ENCODE measurements around the gene RNF123.

The RNF123 gene

GRCh38 chr3:49659756-49660155 lies 29.6 kb upstream of the RNF123 start:
- DNase-seq, result no peak

DNA sequence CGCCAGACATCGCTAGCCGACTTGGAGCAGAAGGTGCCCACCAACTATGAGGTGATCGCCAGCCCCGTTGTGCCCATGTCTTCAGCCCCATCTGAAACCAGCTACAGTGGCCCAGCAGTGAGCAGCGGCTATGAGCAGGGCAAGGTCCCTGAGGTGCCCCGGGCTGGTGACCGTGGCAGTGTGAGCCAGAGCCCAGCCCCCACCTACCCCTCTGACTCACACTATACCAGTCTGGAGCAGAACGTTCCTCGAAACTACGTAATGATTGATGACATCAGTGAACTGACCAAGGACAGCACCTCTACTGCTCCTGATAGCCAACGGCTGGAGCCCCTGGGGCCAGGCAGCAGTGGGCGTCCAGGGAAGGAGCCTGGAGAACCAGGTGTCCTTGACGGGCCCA lies 28.1 kb upstream of the RNF123 start:
- no peak for DNase-seq

DNA sequence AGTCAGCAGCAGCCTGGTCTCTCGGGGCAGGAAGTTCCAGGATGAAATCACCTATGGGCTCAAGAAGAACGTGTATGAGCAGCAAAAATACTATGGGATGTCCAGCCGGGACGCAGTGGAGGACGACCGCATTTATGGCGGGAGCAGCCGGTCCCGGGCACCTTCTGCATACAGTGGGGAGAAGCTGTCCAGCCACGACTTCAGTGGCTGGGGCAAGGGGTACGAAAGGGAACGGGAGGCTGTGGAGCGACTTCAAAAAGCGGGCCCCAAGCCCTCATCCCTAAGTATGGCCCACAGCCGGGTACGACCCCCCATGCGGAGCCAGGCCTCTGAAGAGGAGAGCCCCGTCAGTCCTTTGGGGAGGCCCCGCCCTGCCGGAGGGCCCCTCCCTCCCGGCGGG lies 27.3 kb upstream of the RNF123 start:
- no peak for DNase-seq

- DNase-seq, result no peak
Observed at GRCh38 chr3:49662720-49663413, 26.5 kb upstream of the RNF123 start.

DNA sequence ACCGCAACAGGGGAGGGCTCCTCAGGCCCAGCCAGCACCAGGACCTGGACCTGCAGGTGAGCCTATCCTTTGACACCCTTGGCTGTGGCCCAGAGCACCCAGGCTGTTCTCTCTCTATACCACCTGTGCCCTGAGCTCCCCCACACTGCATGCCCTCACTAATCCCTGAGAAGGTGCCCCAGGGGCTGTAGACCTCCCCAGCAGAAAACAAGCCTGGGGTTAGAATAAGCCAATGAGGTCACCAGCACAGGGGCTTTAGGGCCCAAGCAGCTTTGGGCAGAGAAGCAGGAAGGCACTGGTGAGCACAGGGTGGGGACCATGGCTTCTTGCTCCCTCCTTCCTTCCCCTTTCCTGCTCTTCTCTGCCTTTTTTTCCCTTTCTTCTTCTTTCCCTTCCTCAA lies 25.5 kb upstream of the RNF123 start:
- no peak for DNase-seq

- no peak for DNase-seq
Observed at GRCh38 chr3:49664300-49664699, 25.1 kb upstream of the RNF123 start.

- no peak for DNase-seq
Observed at GRCh38 chr3:49665822-49666519, 23.4 kb upstream of the RNF123 start.

DNA sequence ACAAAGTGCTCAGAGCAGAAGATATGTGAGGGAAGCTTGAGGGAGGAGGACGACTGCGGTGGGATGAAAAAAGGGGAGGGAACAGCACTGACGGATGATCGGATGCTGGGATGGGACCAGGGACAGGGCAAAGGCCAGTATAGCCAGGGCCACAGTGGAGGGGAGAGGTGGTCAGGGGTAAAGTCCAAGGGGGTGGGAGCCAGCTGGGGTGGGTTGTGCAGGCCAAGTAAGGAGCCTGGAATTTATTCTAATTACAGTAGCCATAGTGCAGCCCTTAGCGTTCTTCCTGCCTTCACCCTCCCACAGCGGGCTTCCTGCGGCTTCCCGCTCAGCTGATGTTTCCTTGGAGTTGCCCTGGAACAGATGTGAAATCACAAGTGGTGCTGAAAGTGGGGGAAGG lies 22.8 kb upstream of the RNF123 start:
- no peak for DNase-seq

GRCh38 chr3:49667701-49668413 lies 21.5 kb upstream of the RNF123 start:
- DNase-seq, result no peak

- no peak for DNase-seq
Observed at GRCh38 chr3:49668414-49668797, 21.0 kb upstream of the RNF123 start.

- DNase-seq, result no peak
Observed at GRCh38 chr3:49668861-49669260, 20.5 kb upstream of the RNF123 start.

GRCh38 chr3:49669352-49669751 lies 20.0 kb upstream of the RNF123 start:
- DNase-seq, result no peak

- no peak for DNase-seq
Observed at GRCh38 chr3:49670940-49671290, 18.4 kb upstream of the RNF123 start.

GRCh38 chr3:49671291-49672288 lies 17.8 kb upstream of the RNF123 start:
- DNase-seq, result peak; percentile 68 to 73

GRCh38 chr3:49673121-49673714 lies 16.1 kb upstream of the RNF123 start:
- peak; percentile 15 to 16 for DNase-seq

GRCh38 chr3:49673715-49674496 lies 15.5 kb upstream of the RNF123 start, which contains the start of gene APEH:
Gene APEH (plus strand): TSS chr3:49674351. CDS start chr3:49674402, 51 bp downstream.
- DNase-seq, result peak; percentile 96

- DNase-seq, result no peak
Observed at GRCh38 chr3:49674497-49674983, 14.8 kb upstream of the RNF123 start.

DNA sequence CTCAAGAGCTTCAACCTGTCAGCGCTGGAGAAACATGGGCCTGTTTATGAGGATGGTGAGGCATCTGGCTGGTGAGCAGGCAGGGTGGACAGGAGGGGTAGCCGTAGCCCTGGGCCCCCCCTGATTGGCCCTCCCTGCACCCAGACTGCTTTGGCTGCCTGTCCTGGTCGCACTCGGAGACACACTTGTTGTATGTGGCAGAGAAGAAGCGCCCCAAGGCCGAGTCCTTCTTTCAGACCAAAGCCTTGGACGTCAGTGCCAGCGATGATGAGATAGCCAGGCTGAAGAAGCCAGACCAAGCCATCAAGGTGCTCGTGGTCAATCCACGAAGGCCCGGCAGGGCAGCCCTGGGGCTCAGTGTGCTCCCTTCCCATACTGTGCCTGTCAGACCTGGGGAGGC lies 13.4 kb upstream of the RNF123 start:
- DNase-seq, result no peak

DNA sequence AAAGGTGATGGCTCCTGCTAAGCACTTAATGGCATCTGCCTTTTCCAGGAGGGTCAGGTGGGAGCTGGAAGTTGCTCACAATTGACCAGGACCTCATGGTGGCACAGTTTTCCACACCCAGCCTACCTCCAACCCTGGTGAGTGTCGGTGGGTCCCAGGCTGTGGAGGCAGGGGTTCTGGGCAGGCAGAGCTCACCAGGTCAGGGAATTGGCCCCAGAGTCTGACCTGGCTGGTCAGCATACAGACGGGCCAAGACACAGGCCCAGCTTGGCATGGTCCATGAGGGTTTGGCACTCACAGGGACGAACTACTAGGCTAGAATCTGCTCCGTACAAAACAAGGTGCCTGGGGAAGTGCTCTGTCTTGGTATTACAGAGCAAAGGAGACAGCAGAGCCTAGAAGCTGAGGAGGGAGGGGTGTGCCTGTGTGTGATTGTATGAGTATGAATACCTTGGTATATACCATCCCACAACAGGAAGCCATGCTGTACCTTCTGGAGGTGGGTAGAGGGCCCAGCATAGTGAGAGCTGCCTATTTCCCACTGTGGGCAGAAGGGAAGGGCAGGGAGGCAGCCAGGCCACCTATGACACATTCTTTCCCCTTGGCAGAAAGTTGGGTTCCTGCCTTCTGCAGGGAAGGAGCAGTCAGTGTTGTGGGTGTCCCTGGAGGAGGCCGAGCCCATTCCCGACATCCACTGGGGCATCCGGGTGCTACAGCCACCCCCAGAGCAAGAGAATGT lies 8.7 kb upstream of the RNF123 start:
- DNase-seq, result no peak

GRCh38 chr3:49681232-49681522 lies 8.2 kb upstream of the RNF123 start:
- DNase-seq, result no peak

DNA sequence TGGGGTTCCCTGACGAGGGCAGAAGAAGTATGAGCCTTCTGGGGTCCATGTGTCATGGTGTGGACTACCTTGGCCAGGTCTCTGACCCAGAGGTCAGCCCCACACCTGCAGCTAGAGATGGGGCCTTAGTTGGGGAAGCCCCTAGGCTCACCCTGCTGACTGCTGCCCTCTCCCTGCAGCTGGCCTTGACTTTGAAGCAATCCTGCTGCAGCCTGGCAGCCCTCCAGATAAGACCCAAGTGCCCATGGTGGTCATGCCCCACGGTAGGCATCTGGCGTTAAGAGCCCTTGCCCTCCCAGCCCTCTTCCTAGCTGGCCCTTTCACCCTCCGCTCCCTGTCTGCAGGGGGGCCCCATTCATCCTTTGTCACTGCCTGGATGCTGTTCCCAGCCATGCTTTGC lies 7.8 kb upstream of the RNF123 start:
- no peak for DNase-seq
